HG03025 (cell line): ENCODE results near the gene TLE4.

Experiments used
- ATAC-seq: cut with Tn5 transposase; IDR thresholded peaks from one replicate; pipeline ENCODE4 v1.9.1; 2021; ENCODE audit warnings: mild to moderate bottlenecking, moderate library complexity; ENCODE audit not compliant: unreplicated experiment, low FRiP score

The TLE4 gene

DNA sequence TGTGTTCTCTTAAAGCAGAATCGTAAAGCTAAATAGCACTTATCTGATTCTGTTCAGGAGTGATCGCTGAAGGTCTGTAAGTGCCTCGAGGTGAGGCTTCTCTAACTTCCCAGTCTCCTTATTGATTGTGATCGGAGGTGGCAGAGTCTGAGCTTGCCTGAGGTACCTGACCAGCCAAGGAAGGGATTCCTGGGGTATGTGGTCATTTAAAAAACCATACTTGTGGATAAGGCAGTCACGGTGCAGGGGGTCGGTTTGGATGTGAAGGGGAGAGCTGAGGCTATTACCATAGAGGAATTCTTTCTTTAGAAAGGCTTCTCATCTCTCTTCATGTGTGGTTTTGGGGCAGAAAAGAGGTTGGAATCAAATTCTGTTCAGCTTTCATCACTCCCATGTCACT, 193.7 kb downstream of the TLE4 start:
- no peak for ATAC-seq

- no peak for ATAC-seq
Observed at GRCh38 chr9:79766091-79766490, 194.3 kb downstream of the TLE4 start.

DNA sequence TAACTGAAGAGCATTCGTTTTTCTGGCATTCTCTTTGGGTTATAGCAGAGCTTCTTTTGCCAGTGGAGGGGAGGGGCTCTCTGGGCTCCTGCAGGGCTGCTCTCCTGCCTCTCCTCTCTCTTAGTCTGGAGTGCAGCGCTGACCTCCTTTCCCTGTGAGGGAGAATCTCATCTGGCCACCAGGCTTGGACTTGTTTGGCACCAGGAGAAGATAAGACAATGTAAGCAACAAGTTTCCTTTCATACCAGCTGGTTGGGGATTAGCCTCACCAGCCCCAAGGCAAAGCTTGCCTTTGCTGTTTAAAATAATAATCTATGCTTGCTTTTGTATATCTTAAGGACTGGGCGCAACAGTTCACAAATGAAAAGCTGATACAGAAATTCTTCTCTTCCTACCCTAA, 196.4 kb downstream of the TLE4 start:
- ATAC-seq, result no peak

GRCh38 chr9:79769476-79770275, 197.9 kb downstream of the TLE4 start:
- ATAC-seq, result no peak

DNA sequence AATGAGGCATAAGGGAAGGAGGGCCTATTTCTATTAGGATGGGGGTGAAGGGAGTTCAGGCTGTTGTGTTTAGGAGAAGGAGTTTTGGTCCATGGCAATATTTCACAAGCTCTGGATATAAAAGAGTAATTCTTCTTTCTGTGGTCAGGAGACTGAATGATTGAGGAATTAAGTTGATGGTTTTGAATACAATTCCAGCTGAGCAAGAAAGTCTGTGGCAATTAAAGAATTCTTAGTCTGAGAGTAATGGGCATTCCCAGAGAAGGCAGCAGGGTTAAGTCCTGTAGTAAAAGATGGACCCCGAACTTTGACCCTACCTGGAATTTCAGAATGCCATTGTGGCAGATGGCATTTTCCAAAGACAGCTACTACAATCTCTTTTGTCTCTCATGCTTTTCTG, 202.6 kb downstream of the TLE4 start:
- no peak for ATAC-seq
